GM18867 (cell line): Measurements from ENCODE around the gene SLC2A9.

Experiments used
- ATAC-seq: cut with Tn5 transposase; IDR thresholded peaks from one replicate; pipeline ENCODE4 v1.9.1; 2021; ENCODE audit warnings: mild to moderate bottlenecking, moderate library complexity; ENCODE audit not compliant: unreplicated experiment

The SLC2A9 gene

GRCh38 chr4:9899306-9900055 is 121.8 kb downstream of the SLC2A9 start:
- no peak for ATAC-seq

- ATAC-seq, result peak; percentile 46
Measured at GRCh38 chr4:9898596-9899305, 122.5 kb downstream of the SLC2A9 start.

- ATAC-seq, result no peak
Measured at GRCh38 chr4:9895333-9895705, 126.0 kb downstream of the SLC2A9 start.

GRCh38 chr4:9894644-9895332 is 126.5 kb downstream of the SLC2A9 start:
- peak; percentile 69 for ATAC-seq

GRCh38 chr4:9893329-9894108 is 127.8 kb downstream of the SLC2A9 start:
- no peak for ATAC-seq

GRCh38 chr4:9891740-9892139 is 129.6 kb downstream of the SLC2A9 start:
- no peak for ATAC-seq

- ATAC-seq, result no peak
Measured at GRCh38 chr4:9891056-9891455, 130.2 kb downstream of the SLC2A9 start.

- no peak for ATAC-seq
Measured at GRCh38 chr4:9889306-9889705, 132.0 kb downstream of the SLC2A9 start.

- no peak for ATAC-seq
Measured at GRCh38 chr4:9885958-9886357, 135.3 kb downstream of the SLC2A9 start.

- ATAC-seq, result no peak
Measured at GRCh38 chr4:9880406-9881197, 140.7 kb downstream of the SLC2A9 start.

- ATAC-seq, result no peak
Measured at GRCh38 chr4:9877123-9877522, 144.2 kb downstream of the SLC2A9 start.

GRCh38 chr4:9875516-9875915 is 145.8 kb downstream of the SLC2A9 start:
- no peak for ATAC-seq

- ATAC-seq, result no peak
Measured at GRCh38 chr4:9874385-9874784, 146.9 kb downstream of the SLC2A9 start.

GRCh38 chr4:9870165-9870790 is 151.0 kb downstream of the SLC2A9 start:
- ATAC-seq, result no peak

- ATAC-seq, result no peak
Measured at GRCh38 chr4:9867751-9868425, 153.4 kb downstream of the SLC2A9 start.

GRCh38 chr4:9866931-9867330 is 154.4 kb downstream of the SLC2A9 start:
- ATAC-seq, result no peak

- ATAC-seq, result no peak
Measured at GRCh38 chr4:9861561-9861960, 159.7 kb downstream of the SLC2A9 start.

- ATAC-seq, result no peak
Measured at GRCh38 chr4:9859810-9860209, 161.5 kb downstream of the SLC2A9 start.

- no peak for ATAC-seq
Measured at GRCh38 chr4:9849538-9849920, 171.8 kb downstream of the SLC2A9 start.
